GM20431 (cell line): ENCODE results near the gene ASS1.

Experiments used
- in situ Hi-C: fragments of 300-500 bp; cut with MseI, MboI; formaldehyde crosslinking; loops from one replicate; pipeline ENCODE4 v1.15.0; 2020; ENCODE audit warnings: low sequenced_read_pairs; ENCODE audit not compliant: unreplicated experiment

Gene ASS1

DNA sequence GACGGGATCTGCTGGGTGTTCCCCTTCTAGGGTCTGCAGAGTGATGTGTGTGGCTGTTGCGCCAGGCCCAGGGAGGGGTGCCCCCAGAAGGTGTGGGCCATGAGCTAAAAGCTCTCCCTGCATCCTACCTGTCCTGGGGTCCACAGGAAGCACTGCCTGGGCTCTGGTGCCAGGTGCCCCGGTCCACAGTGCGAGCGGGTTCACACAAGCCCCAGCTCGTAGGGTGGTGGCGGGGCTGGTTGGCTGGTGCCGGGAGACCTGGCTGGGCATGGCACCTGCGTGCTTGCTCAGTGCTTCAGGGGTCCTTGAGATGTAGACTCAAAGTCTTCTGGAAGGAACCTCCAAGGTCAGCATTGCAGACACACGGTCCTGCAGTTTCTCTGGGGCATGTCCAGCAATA lies 25.5 kb downstream of the ASS1 start:
- in situ Hi-C loops: no loop called here

DNA sequence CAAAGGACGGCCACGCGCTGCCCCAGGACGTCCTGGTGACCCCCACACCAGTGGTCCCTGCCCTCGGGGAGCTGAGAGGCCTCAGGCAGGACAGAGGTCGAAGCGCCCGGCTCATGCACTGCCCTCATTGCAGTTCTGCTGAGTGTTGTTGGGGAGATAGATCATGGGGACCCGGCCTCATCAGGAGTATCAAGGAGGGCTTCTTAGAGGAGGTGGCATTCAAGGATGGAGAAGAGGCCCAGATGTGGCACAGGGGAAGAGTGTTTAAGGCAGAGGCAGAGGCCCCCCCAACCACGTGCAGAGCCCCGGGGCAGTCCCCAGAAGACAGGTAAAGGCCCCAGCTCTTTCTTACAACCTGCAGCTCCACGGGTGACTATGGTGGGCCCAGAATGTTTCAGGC lies 26.2 kb downstream of the ASS1 start:
- in situ Hi-C loops: no loop called here

DNA sequence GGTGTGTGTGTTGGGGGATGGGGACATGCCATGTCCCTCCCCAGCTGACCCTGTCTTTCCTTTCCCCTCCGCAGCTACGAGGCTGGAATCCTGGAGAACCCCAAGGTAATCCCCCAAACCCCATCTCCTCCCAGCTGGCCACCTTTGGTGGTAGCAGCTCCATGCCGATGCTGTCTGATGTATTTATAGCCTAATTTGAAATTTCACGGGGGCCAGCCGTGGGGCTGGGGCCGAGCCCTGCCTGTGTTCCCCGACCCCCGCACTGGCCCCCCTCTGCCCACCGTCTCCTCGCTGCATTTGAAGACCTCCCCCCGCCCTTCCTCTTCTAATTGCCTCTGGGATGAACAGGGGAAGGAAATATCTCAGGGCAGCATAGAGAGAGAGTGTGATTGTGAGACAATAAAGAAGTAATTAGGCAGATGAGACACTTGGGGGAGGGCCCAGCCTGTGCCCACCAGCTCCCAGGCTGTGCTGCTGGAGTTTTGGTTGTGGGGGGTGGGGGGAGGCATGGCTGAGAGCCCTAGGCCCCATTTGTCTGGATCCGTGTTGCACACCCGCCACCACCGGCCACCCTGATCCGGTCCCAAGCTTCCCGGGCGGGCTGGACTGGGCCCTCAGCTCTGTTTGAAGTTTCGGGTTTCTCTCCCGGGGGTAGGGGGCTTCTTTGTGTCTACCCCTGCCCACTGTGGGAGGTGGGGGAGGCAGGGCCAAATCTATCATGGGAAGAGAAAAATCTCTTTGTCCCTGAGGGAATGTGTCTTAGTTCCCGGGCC lies 26.8 kb downstream of the ASS1 start:
- in situ Hi-C loops: no loop called here

- in situ Hi-C loops: no loop called here
Measured at GRCh38 chr9:130472184-130472705, 27.5 kb downstream of the ASS1 start.

- in situ Hi-C loops: no loop called here
Measured at GRCh38 chr9:130473009-130473408, 28.2 kb downstream of the ASS1 start.

GRCh38 chr9:130473566-130473965 lies 28.8 kb downstream of the ASS1 start:
- in situ Hi-C loops: no loop called here

DNA sequence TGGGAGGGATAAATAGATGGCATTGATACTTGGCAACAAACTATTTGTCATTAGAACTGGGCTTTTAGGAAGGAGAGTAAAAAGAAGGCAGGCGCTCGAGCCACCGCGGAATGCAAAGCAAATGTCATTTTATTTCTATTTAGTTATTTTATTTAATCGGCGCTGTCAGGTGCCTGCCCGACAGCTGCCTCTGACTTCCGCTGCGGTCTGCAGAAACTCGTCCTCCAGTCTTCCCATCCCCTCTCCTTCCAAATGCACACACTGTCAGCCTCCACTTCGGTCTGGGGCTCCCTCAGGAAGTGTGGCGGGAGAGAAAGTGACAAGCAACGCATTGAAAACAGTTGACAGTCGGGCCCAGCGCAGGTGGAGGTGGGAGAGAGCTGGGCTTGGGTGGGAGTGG lies 29.3 kb downstream of the ASS1 start:
- in situ Hi-C loops: no loop called here

DNA sequence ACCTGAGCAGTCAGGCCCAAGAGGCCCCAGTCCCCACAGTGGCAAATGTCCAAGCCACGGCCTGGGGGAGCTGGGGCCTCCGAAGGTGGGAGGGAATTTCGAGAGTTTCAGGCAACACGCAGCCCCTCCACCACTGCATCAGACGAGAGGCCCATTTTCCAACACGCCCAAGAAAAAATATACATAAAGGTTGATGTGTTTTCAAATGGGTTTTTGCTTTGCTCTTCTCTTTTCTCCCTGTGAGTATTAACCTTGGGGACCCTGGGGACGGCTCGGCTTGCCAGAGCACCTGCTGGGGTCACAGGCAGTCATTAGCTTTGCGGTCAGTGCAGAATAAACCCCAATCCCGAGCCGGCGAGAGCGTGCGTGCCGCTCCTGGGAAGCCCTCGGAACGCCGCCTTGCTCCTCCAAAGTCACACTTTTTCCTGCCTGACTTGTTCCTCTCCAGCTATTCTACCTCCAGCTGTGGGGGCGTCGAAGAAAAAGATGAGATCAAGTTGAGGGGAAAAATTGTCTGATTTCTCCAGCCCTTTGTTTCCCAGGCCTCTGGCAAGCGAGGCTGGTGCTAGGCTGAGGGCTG lies 31.5 kb downstream of the ASS1 start:
- in situ Hi-C loops: no loop called here

- in situ Hi-C loops: no loop called here
Measured at GRCh38 chr9:130477564-130477963, 32.8 kb downstream of the ASS1 start.

- in situ Hi-C loops: no loop called here
Measured at GRCh38 chr9:130478152-130478551, 33.4 kb downstream of the ASS1 start.

GRCh38 chr9:130478736-130479575 lies 34.2 kb downstream of the ASS1 start:
- in situ Hi-C loops: no loop called here

- in situ Hi-C loops: no loop called here
Measured at GRCh38 chr9:130479587-130479986, 34.8 kb downstream of the ASS1 start.

GRCh38 chr9:130480673-130481072 lies 35.9 kb downstream of the ASS1 start:
- in situ Hi-C loops: no loop called here

- in situ Hi-C loops: no loop called here
Measured at GRCh38 chr9:130482463-130482862, 37.7 kb downstream of the ASS1 start.

DNA sequence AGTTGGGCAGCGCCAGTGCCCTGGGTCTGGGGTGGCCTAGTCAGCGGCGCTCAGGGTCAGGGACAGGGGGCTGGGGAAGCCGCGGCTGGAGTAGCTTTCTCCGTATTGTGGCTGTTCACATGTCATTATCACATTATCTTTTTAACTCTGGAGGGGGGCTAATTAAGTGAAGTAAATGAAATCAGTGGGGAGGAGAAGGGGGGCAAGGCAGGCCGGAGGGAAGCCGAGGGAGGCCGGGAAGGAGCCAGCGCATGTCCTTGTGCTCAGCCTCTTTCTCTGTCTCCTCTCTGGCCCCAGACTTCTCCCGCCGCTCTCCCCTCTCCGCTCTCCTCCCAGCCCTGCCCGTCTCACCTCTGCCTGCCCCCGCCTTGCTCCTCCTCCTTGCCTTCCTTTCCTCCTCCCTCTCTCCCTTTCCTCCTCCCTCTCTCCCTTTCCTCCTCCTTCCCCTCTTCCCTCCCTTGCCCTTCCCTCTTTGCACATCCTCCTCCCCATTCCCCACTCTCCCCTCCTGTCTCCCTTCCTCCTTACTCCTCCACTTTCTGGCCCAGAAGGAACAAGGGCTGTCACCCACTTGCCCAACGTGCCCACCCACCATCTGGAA lies 38.7 kb downstream of the ASS1 start:
- in situ Hi-C loops: no loop called here

- in situ Hi-C loops: no loop called here
Measured at GRCh38 chr9:130484362-130485072, 39.8 kb downstream of the ASS1 start.

- in situ Hi-C loops: no loop called here
Measured at GRCh38 chr9:130486103-130486502, 41.3 kb downstream of the ASS1 start.

DNA sequence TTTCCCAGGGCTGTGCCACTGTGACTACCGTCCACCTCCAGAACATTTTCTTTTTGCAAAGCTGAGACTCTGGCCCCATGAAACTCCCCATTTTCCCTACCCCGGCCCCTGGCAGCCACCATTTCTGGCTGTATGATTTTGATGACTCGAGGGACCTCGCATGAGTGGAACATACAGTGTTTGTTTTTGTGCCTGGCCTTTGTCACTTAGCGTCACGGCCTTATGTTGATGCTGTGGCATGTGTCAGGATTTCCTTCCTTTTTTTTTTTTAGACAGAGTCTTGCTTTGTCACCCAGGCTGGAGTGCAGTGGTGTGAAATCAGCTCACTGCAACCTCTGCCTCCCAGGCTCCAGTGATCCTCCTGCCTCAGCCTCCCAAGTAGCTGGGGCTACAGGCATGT lies 42.7 kb downstream of the ASS1 start:
- in situ Hi-C loops: no loop called here

DNA sequence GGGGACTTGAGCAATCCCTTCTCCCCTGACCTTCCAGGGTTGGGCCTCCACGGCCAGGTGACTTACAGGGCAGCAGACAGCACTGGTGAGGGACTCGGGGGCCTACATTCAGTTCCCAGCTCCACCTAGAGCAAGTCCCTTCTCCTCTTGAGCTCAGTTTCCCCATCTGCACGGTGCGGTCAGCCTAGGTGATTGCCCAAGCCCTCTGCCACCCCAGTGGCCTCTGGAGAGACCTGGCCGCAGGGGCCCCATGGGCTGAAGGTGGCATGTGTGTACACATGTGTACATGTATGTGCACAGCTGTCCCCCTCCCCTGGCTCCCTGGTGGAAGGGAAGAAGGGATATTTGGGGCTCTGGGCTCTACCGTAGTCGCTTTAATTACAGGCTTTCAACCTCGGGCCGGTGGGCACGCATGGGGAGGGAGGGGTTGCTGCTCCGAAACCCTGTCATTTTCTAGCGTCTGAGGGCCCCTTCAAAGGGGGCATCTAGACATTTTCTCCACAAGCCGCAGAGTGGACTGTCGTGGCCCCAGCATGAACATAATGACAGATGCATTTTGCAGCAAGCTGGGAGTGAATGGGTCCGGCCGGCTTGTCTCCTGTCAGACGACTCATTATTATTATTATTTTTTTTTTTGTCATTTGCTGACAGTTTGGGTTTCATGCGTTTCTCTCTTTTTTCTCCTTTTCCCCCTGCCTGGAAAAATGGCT lies 44.0 kb downstream of the ASS1 start:
- in situ Hi-C loops: no loop called here
